Neural cell (in vitro differentiated cells): ENCODE results near the gene BRSK2.

Experiments
- CTCF ChIP-seq: fragments of 450-650 bp; IDR thresholded peaks from 2 replicates; pipeline ENCODE4 v1.5.1; 2014; ENCODE audit warnings: antibody characterized with exemption, mild to moderate bottlenecking, moderate library complexity; ENCODE audit not compliant: poor library complexity, severe bottlenecking
- EZH2 ChIP-seq: fragments of 200-600, 300-800 bp; shearing (Covaris generic), sonication (generic); IDR thresholded peaks from 2 replicates; pipeline ENCODE4 v1.6.1; 2014; ENCODE audit warnings: antibody characterized with exemption, low read length, borderline replicate concordance, mild to moderate bottlenecking; ENCODE audit not compliant: insufficient read depth, poor library complexity, severe bottlenecking
- MXI1 ChIP-seq: fragments of 450-650 bp; conservative IDR thresholded peaks from 2 replicates; pipeline ENCODE4 v1.6.1; 2014; ENCODE audit warnings: antibody characterized with exemption, mild to moderate bottlenecking; ENCODE audit not compliant: poor library complexity, severe bottlenecking
- POLR2AphosphoS5 ChIP-seq: IDR thresholded peaks from 2 replicates; pipeline ENCODE4 v1.6.1; 2012
- RAD21 ChIP-seq: fragments of 450-650 bp; conservative IDR thresholded peaks from 2 replicates; pipeline ENCODE4 v1.6.1; 2014; ENCODE audit warnings: antibody characterized with exemption, mild to moderate bottlenecking, moderate library complexity
- TAF1 ChIP-seq: IDR thresholded peaks from 2 replicates; pipeline ENCODE4 v1.6.1; 2012; ENCODE audit warnings: low read depth
- TF ChIP-seq, protein P1 (sequence below): IDR thresholded peaks from 2 replicates; pipeline ENCODE4 v1.6.1; 2012; ENCODE audit warnings: borderline replicate concordance

- TF ChIP-seq, protein P1, sequence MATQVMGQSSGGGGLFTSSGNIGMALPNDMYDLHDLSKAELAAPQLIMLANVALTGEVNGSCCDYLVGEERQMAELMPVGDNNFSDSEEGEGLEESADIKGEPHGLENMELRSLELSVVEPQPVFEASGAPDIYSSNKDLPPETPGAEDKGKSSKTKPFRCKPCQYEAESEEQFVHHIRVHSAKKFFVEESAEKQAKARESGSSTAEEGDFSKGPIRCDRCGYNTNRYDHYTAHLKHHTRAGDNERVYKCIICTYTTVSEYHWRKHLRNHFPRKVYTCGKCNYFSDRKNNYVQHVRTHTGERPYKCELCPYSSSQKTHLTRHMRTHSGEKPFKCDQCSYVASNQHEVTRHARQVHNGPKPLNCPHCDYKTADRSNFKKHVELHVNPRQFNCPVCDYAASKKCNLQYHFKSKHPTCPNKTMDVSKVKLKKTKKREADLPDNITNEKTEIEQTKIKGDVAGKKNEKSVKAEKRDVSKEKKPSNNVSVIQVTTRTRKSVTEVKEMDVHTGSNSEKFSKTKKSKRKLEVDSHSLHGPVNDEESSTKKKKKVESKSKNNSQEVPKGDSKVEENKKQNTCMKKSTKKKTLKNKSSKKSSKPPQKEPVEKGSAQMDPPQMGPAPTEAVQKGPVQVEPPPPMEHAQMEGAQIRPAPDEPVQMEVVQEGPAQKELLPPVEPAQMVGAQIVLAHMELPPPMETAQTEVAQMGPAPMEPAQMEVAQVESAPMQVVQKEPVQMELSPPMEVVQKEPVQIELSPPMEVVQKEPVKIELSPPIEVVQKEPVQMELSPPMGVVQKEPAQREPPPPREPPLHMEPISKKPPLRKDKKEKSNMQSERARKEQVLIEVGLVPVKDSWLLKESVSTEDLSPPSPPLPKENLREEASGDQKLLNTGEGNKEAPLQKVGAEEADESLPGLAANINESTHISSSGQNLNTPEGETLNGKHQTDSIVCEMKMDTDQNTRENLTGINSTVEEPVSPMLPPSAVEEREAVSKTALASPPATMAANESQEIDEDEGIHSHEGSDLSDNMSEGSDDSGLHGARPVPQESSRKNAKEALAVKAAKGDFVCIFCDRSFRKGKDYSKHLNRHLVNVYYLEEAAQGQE, result no peak
- no peak for TF ChIP-seq CTCF
- TF ChIP-seq TAF1, result no peak
- no peak for TF ChIP-seq MXI1
- no peak for TF ChIP-seq EZH2
- no peak for TF ChIP-seq RAD21
- no peak for TF ChIP-seq POLR2AphosphoS5
Measured at GRCh38 chr11:1440066-1440465, 50.3 kb downstream of the BRSK2 start.
